Loucy (cell line): ENCODE measurements around the gene NLRC5.
A peak's percentile ranks its signal among the peaks of the same experiment; 100 is the strongest.

ENCODE experiments used
- H2AFZ ChIP-seq: fragments of 200-600 bp; sonication (generic); 2 replicates; pipeline ENCODE4 v1.6.0; 2016; ENCODE audit warnings: antibody characterized with exemption, mild to moderate bottlenecking, low read length, moderate library complexity
- H3F3A ChIP-seq: fragments of 200-600 bp; 2 replicates; pipeline ENCODE4 v1.6.0; 2016; ENCODE audit warnings: antibody characterized with exemption, low read depth, mild to moderate bottlenecking
- H3K27me3 ChIP-seq: fragments of 200-600 bp; sonication (generic); 2 replicates; pipeline ENCODE4 v1.6.1; 2014; ENCODE audit warnings: low read length, mild to moderate bottlenecking; ENCODE audit not compliant: insufficient read depth, poor library complexity, severe bottlenecking
- H3K36me3 ChIP-seq: fragments of 200-600 bp; sonication (generic); 2 replicates; pipeline ENCODE4 v1.6.1; 2016; ENCODE audit warnings: low read length; ENCODE audit not compliant: insufficient read depth
- H3K4me1 ChIP-seq: fragments of 200-600 bp; sonication (generic); 2 replicates; pipeline ENCODE4 v1.5.1; 2014; ENCODE audit warnings: low read length, mild to moderate bottlenecking; ENCODE audit not compliant: insufficient read depth, poor library complexity, severe bottlenecking
- H3K4me2 ChIP-seq: fragments of 200-600 bp; sonication (generic); 2 replicates; pipeline ENCODE4 v1.6.0; 2014; ENCODE audit warnings: antibody characterized with exemption, low read length, low read depth, mild to moderate bottlenecking; ENCODE audit not compliant: poor library complexity, severe bottlenecking
- H3K4me3 ChIP-seq: fragments of 200-600 bp; sonication (generic); 2 replicates; pipeline ENCODE4 v1.5.1; 2014; ENCODE audit warnings: low read length, mild to moderate bottlenecking, mixed read lengths; ENCODE audit not compliant: poor library complexity, severe bottlenecking
- H3K79me2 ChIP-seq: fragments of 200-600 bp; sonication (generic); 2 replicates; pipeline ENCODE4 v1.6.1; 2014; ENCODE audit warnings: low read length; ENCODE audit not compliant: insufficient read depth
- H3K9ac ChIP-seq: fragments of 200-600 bp; sonication (generic); 2 replicates; pipeline ENCODE4 v1.6.0; 2014; ENCODE audit warnings: mild to moderate bottlenecking, low read depth, low read length, moderate library complexity; ENCODE audit not compliant: poor library complexity, severe bottlenecking
- H3K9me2 ChIP-seq: fragments of 200-600 bp; sonication (generic); replicated peaks from 2 replicates; pipeline ENCODE4 v1.6.1; 2016; ENCODE audit warnings: low read depth, low read length, mixed read lengths
- H3K9me3 ChIP-seq: fragments of 200-600 bp; sonication (generic); 2 replicates; pipeline ENCODE4 v1.6.1; 2014; ENCODE audit warnings: mild to moderate bottlenecking, antibody characterized with exemption, low read length, low read depth; ENCODE audit not compliant: insufficient read depth
- H4K20me1 ChIP-seq: fragments of 200-600 bp; sonication (generic); 2 replicates; pipeline ENCODE4 v1.6.0; 2014; ENCODE audit warnings: antibody characterized with exemption, low read length, mild to moderate bottlenecking; ENCODE audit not compliant: insufficient read depth, poor library complexity, severe bottlenecking
- CTCF ChIP-seq: fragments of 200-600 bp; sonication (generic); conservative IDR thresholded peaks from 2 replicates; pipeline ENCODE4 v1.5.1; 2014; ENCODE audit warnings: mild to moderate bottlenecking, antibody characterized with exemption, low read length
- EZH2phosphoT487 ChIP-seq: fragments of 200-600 bp; IDR thresholded peaks from 2 replicates; pipeline ENCODE4 v1.6.1; 2018; ENCODE audit warnings: antibody characterized with exemption, mild to moderate bottlenecking, moderate library complexity, borderline replicate concordance

NLRC5 gene

GRCh38 chr16:57039148-57039812 is 49.9 kb downstream of the NLRC5 start:
- H3K36me3 ChIP-seq, result no peaks in the 10 kb centered on the region; the same call in 1 of the 2 replicates
- H4K20me1 ChIP-seq, result peaks cover 9% of the 10 kb centered on the region
- H3K27me3 ChIP-seq, result no peaks in the 10 kb centered on the region
- peak overlapping the region; percentile 88 for H3K4me3 ChIP-seq
- no peaks in the 10 kb centered on the region for H3K9me2 ChIP-seq
- H3K4me2 ChIP-seq, result peak overlapping the region; percentile 96
- no peaks in the 10 kb centered on the region for H3K9me3 ChIP-seq
- H2AFZ ChIP-seq, result no peak overlapping the region
- H3F3A ChIP-seq, result peaks cover 20% of the 10 kb centered on the region
- peak overlapping the region; percentile 97 for H3K9ac ChIP-seq
- TF ChIP-seq CTCF, result no peak
- no peak for TF ChIP-seq EZH2phosphoT487
- H3K4me1 ChIP-seq, result peaks cover 73% of the 10 kb centered on the region
- peaks cover 38% of the 10 kb centered on the region for H3K79me2 ChIP-seq

- Histone ChIP-seq H2AFZ (no peak overlapping the region), H3K9me2 (no peaks in the 10 kb centered on the region), H3K4me3 (peak overlapping the region; percentile 88), H3K36me3 (no peaks in the 10 kb centered on the region; the same call in 1 of the 2 replicates), H3K9ac (peak overlapping the region; percentile 97), H3K4me2 (peak overlapping the region; percentile 96), H3F3A (peaks cover 20% of the 10 kb centered on the region), H3K79me2 (peaks cover 60% of the 10 kb centered on the region), H3K4me1 (peaks cover 87% of the 10 kb centered on the region), H3K27me3 (no peaks in the 10 kb centered on the region), H3K9me3 (no peaks in the 10 kb centered on the region), H4K20me1 (peaks cover 22% of the 10 kb centered on the region)
- TF ChIP-seq CTCF, result no peak
- TF ChIP-seq EZH2phosphoT487, result no peak
Measured at GRCh38 chr16:57041182-57042156, 52.1 kb downstream of the NLRC5 start.

GRCh38 chr16:57042157-57043111 is 53.1 kb downstream of the NLRC5 start:
- Histone ChIP-seq H3K4me3 (peak overlapping the region; percentile 88), H3K4me2 (peak overlapping the region; percentile 96), H3K4me1 (peaks cover 78% of the 10 kb centered on the region)

More at GRCh38 chr16:57042157-57043111, 53.1 kb downstream of the NLRC5 start:
- Histone ChIP-seq H3K9me2 (no peaks in the 10 kb centered on the region), H3K9me3 (no peaks in the 10 kb centered on the region), H3F3A (peaks cover 20% of the 10 kb centered on the region), H3K79me2 (peaks cover 65% of the 10 kb centered on the region), H3K36me3 (peaks cover 7% of the 10 kb centered on the region; the same call in 1 of the 2 replicates), H3K9ac (peak overlapping the region; percentile 97), H2AFZ (no peak overlapping the region), H4K20me1 (peaks cover 22% of the 10 kb centered on the region), H3K27me3 (no peaks in the 10 kb centered on the region)
- no peak for TF ChIP-seq EZH2phosphoT487
- no peak for TF ChIP-seq CTCF
